ENCODE results near the gene IREB2.
"Not testable (repeated sequence)": the region's sequence is repeated elsewhere in the genome, so short reads cannot be mapped to it uniquely, and the experiment has no call there.

IREB2 gene

DNA sequence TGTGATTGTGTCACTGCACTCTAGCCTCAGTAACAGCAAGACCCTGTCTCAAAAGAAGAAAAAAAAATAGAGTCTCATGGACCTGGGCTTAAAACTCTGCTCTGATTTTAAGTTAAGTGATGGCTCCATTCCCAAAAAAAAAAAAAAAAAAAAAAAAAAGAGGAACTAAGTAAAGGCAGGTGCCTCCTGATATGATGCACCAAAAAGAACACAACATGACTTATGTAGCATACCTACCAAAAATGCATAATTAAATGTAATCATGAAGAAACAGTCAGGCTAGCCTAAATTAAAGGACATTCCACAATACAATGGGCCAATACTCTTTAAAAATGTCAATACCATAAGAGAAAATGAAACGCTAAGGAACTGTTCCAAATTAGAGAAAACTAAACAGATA is 5.4 kb upstream of the IREB2 start:
- in situ Hi-C loops (cut with MboI; ENCODE audit: low sequenced_read_pairs): no loop called here

- in situ Hi-C loops (cut with MboI; ENCODE audit: low sequenced_read_pairs): no loop called here
These were observed 3.9 kb upstream of the IREB2 start for GRCh38 chr15:78434134-78434533.

DNA sequence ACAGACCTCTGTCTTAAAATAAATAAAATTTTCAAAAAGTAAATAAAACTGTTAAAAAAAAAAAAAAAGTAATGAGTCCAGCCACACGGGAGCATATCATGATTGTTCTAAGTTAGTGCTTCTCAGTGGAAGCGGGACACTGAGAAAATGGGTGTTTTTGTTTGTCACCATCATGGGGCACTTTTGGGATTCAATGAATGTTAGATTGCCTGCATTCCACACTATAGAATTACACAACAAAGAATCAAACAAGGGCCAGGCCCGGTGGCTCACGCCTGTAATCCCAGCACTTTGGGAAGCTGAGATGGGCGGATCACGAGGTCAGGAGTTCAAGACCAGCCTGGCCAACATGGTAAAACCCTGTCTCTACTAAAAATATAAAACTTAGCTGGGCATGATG is 3.3 kb upstream of the IREB2 start:
- in situ Hi-C loops (cut with MboI; ENCODE audit: low sequenced_read_pairs): not testable (repeated sequence)

DNA sequence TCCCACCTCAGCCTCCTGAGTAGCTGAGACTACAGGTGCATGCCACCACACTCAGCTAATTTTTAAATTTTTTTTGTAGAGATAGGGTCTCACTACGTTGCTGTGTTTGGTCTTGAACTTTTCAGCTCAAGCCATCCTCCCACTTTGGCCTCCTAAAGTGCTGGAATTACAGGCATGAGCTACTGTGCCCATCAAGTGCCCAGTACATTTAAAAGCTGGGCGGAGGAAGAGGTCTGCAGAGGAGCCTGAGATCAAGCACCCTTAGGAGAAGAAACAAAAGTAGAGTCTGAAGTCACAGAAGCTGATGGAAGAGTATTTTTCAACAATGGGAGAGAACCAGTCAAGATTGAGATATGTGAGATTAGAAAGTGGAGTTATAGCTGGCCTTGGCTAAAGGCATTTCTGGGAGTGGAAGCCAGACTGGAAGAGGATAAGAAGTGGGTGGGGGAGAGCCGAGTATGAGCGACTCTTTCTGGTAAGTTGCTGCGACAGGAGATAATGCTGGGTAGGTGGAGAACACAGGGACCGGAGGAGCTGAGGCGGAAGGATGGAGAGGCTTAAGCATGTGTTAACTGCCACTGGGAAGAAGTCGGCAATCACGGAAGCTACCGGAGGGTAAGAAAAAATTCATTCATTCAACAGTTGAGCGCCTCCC is 782 bp upstream of the IREB2 start:
- in situ Hi-C loops (cut with MboI; ENCODE audit: low sequenced_read_pairs): no loop called here

DNA sequence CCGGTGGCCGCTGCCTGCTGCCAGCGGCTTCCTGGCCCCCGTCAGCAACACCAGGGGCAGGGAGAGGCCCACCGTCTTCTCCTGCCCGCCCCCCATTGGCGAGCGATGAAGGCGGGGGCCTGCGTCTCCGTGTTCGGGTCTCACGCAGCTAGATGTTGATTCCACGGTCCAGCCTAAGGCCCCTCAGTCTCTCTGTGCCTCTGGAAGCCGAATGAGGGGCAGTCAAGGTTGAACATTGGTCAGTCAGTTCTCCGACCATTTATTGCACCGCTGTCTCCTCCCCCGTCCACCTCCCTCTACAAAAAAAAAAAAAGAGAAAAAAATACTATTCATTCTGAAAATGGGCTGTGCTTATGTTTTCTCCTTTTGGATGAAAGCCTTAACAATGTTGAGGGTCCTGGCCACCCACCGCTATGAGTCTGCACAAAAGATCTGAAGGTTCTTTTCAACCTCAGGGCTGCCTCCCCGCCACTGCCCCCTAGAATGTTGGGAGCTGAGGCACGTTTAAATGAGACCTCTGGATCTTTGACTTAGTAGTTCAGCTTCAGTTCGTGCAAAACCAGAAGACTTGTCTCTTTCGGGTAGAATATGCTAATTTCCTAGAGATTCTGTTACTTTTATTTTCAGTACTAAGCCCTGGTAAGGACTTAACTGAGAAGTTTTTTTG is 736 bp downstream of the IREB2 start:
- in situ Hi-C loops (cut with MboI; ENCODE audit: low sequenced_read_pairs): no loop called here

DNA sequence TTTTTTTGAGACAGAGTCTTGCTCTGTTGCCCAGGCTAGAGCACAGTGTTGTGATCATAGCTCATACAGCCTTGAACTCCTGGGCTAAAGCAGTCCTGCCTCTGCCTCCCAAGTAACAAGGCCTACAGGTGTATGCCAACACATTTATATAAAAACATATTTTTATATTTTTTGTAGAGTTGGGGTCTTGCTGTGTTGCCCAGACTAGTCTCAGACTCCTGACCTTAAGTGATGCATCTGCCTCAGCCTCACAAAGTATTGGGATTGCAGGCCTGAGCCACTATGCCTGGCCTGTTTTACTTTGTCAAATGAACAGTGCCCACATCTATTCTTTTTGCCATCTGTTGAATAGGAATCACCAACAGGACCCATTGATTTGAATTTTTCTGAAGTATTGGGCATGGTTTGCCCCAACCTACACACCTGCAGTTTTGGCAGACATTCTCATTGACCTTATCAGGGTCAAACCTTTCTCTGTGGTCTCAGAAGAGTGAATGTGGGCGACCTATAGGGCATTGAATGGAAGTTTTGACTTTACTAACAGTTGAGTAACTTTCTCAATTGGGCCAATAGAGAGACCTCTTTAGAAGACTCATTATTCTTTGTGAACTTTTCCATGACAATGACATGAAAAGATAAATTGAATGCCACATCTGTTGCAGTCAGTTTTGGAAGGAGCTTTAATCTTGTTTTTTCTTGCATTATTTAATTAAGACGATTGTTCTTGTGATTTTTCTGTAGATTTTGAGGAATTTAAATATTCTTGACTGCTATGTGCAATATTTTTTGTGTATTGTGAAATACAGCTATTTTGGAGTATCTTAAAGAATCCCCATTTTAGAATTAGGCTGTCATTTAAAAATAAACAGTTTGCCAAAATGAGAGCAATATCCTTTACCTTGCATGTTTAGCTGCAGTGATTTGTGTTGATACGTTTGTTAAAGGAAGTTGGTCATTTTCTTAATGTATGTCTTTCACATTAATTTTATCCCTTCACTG is 2.7 kb downstream of the IREB2 start:
- in situ Hi-C loops (cut with MboI; ENCODE audit: low sequenced_read_pairs): no loop called here

GRCh38 chr15:78444255-78444654 is 6.2 kb downstream of the IREB2 start:
- in situ Hi-C loops (cut with MboI; ENCODE audit: low sequenced_read_pairs): no loop called here

DNA sequence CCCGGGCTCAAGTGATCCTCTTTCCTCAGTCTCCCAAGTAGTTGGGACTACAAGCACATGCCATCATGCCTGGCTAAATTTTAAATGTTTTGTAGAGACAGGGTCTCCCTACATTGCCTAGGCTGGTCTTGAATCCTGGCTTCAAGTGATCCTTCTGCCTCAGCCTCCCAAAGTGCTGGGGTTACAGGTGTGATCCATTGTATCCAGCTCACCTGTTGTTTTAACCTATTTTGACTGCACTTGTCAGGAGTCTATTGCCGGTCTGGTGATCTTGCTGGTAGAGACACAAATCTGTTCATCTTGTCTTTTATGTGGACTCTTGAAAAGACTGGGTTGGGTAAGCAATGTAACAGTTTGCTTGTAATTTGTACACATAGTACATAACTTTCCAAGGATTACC is 7.9 kb downstream of the IREB2 start:
- in situ Hi-C loops (cut with MboI; ENCODE audit: low sequenced_read_pairs): no loop called here

GRCh38 chr15:78446551-78446950 is 8.5 kb downstream of the IREB2 start:
- in situ Hi-C loops (cut with MboI; ENCODE audit: low sequenced_read_pairs): no loop called here

DNA sequence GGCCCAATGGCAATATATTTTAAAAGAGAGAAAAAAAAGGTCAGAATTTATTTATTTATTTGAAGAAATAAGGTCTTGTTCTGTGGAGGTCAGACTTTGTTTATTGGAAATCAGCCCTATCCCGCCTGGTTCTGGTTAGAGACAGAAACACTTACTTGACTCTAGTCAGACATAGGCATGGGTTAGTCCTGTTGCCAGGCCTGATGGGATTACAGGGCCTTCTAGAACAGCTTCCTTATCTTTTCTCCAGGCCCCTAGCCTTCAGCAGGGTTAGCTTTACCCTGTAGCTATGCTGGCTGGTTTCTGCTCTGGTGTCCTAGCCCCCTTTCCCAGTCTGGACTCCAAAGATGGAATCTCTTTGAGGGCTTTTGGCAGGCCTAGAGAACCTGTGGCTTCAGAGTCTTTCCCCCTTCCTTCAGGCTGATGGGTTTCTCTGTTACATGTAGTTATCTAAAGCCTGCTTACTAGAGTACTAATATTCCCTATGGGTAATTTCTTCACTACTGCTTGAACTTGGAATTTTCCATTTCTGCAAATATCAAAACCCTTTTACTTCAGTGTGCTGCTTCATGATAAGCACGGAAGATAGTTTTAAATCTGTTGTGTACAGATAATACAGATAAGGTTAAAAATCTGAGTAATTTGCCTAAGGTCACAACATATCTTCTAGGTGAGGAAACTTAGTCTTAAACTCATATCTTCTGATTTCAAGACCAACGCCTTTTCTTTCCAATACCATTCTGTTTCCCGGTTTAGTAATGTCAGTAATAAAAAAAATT is 10.6 kb downstream of the IREB2 start:
- in situ Hi-C loops (cut with MboI; ENCODE audit: low sequenced_read_pairs): no loop called here

GRCh38 chr15:78449220-78449999 is 11.4 kb downstream of the IREB2 start:
- in situ Hi-C loops (cut with MboI; ENCODE audit: low sequenced_read_pairs): no loop called here

- in situ Hi-C loops (cut with MboI; ENCODE audit: low sequenced_read_pairs): no loop called here
These were observed 12.4 kb downstream of the IREB2 start for GRCh38 chr15:78450285-78450858.

- in situ Hi-C loops (cut with MboI; ENCODE audit: low sequenced_read_pairs): no loop called here
These were observed 14.5 kb downstream of the IREB2 start for GRCh38 chr15:78452485-78452884.

- in situ Hi-C loops (cut with MboI; ENCODE audit: low sequenced_read_pairs): no loop called here
These were observed 15.4 kb downstream of the IREB2 start for GRCh38 chr15:78453447-78453846.

DNA sequence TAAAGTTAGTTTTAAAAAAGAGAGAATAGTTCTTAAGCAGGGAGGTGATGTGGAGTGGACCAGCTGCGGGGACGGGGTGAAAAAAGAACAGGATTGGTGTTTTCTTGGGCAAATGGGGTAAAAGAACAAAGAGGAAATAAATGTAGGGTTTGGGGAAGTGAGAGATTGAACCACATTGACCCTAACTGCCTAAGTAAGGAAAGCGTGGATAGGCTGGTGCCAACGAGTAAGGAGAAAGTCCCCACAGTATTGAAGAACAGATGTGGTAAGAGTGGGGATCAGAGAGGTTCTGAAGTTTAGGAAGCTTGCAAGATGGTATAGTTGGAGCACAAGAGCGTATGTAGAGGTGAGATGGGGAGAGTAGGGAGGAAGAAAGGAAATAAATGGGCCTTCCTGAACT is 17.0 kb downstream of the IREB2 start:
- in situ Hi-C loops (cut with MboI; ENCODE audit: low sequenced_read_pairs): no loop called here

DNA sequence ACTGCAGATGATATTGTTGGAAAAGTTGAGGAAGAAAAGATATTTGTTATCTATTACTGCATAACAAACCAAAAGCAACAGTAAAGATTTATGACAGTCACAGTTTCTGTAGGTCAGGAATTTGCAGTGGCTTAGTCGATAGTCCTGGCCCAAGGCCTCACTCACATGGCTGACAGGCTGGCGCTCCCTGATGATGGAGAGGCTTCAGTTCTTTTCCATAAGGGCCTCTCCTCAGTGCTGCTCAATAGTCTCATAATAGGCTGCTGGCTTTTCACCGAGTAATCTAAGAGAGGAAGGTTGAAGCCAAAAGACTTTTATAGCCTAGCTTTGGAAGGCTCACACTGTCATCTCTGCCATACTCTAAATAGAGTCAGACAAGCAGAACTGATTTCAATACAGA is 17.7 kb downstream of the IREB2 start:
- in situ Hi-C loops (cut with MboI; ENCODE audit: low sequenced_read_pairs): no loop called here

DNA sequence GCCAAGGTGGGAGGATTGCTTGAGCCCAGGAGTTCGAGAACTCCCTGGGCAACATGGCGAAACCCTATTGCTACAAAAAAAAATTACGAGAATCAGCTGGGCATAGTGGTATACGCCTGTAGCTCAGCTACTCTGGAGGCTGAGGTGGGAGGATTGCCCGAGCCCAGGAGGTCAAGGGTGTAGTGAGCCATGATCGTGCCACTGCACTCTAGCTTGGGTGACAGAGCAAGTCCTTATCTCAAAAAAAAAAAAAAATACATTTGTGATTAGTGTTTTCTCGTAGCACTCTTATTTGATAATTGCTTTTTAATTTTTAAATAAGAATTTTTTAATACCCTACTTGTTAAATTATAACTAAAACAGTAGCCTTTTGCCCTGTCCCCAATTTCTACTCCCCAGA is 18.4 kb downstream of the IREB2 start:
- in situ Hi-C loops (cut with MboI; ENCODE audit: low sequenced_read_pairs): no loop called here

- in situ Hi-C loops (cut with MboI; ENCODE audit: low sequenced_read_pairs): no loop called here
These were observed 19.1 kb downstream of the IREB2 start for GRCh38 chr15:78457101-78457500.

DNA sequence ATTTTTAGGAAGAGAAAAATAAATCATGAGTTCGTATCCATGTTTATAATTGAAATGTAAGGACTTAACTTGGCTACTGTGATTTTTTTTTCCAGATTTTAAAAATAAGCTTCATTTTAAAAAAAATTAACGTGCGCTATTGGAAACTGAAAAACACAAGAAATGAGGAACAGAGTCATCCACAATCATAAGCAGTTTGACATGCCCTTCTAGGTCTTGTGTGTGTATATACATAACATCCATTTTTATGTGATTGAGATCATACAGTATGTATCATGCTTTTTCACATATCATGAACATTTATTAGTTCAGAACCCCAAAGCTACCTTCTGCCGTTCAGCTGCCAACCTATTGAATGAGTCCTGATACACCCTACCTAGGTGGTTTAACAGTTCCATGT is 22.7 kb downstream of the IREB2 start:
- in situ Hi-C loops (cut with MboI; ENCODE audit: low sequenced_read_pairs): no loop called here

Measured in HL-60/S4 (cell line).